NCI-H2227 (cell line): ENCODE data around the gene TMEM190.
A peak's percentile ranks its signal among the peaks of the same experiment; 100 is the strongest.

Experiments used
- DNase-seq: peaks from one replicate; lab custom pipeline; 2025; ENCODE audit not compliant: unreplicated experiment; lab: John Stamatoyannopoulos, UW

Gene TMEM190

GRCh38 chr19:55369653-55370304 lies 6.8 kb upstream of the TMEM190 start:
- peak; percentile 93 for DNase-seq

- DNase-seq = no peak
Measured at GRCh38 chr19:55370305-55370988, 6.2 kb upstream of the TMEM190 start, which contains the start of gene IL11. Gene IL11 (minus strand): TSS chr19:55370463. CDS start chr19:55370310, 153 bp downstream.

- DNase-seq = no peak
Measured at GRCh38 chr19:55372316-55373081, 4.1 kb upstream of the TMEM190 start.

- no peak for DNase-seq
Measured at GRCh38 chr19:55373306-55373992, 3.2 kb upstream of the TMEM190 start.

GRCh38 chr19:55373993-55374757 lies 2.5 kb upstream of the TMEM190 start:
- no peak for DNase-seq

GRCh38 chr19:55377356-55378131 lies 918 bp downstream of the TMEM190 start:
- no peak for DNase-seq

- no peak for DNase-seq
Measured at GRCh38 chr19:55379174-55379573, 2.5 kb downstream of the TMEM190 start.

GRCh38 chr19:55382013-55382412 lies 5.4 kb downstream of the TMEM190 start:
- no peak for DNase-seq

- DNase-seq = no peak
Measured at GRCh38 chr19:55382522-55383054, 6.0 kb downstream of the TMEM190 start.

GRCh38 chr19:55383279-55384130 lies 6.9 kb downstream of the TMEM190 start:
- peak; percentile 90 for DNase-seq

- peak; percentile 69 for DNase-seq
Measured at GRCh38 chr19:55384131-55384919, 7.7 kb downstream of the TMEM190 start, which contains the start of gene TMEM238. Gene TMEM238 (minus strand): TSS chr19:55384292. CDS start chr19:55384259, 33 bp downstream.

- DNase-seq = peak; percentile 100
Measured at GRCh38 chr19:55384920-55385723, 8.5 kb downstream of the TMEM190 start.

- peak; percentile 100 for DNase-seq
Measured at GRCh38 chr19:55385724-55386492, 9.3 kb downstream of the TMEM190 start, which contains the start of gene RPL28. Gene RPL28 (plus strand): TSS chr19:55385932. CDS start chr19:55386358, 426 bp downstream.

- DNase-seq = no peak
Measured at GRCh38 chr19:55386493-55386971, 9.9 kb downstream of the TMEM190 start.

- no peak for DNase-seq
Measured at GRCh38 chr19:55387736-55388497, 11.3 kb downstream of the TMEM190 start.
